T-helper 9 cell (primary cell): ENCODE measurements around the gene SYNE2.
"Not testable (repeated sequence)": the region's sequence is repeated elsewhere in the genome, so short reads cannot be mapped to it uniquely, and the experiment has no call there.

Source experiments
- DNase-seq: peaks from one replicate; pipeline ENCODE4 v3.0.0-alpha.2; 2020

The SYNE2 gene

GRCh38 chr14:64126548-64126947, 273.7 kb downstream of the SYNE2 start:
- no peak for DNase-seq

- no peak for DNase-seq
Measured at GRCh38 chr14:64137657-64138290, 285.0 kb downstream of the SYNE2 start.

- no peak for DNase-seq
Measured at GRCh38 chr14:64147126-64147790, 294.5 kb downstream of the SYNE2 start.

GRCh38 chr14:64149921-64150320, 297.1 kb downstream of the SYNE2 start:
- no peak for DNase-seq

- no peak for DNase-seq
Measured at GRCh38 chr14:64158608-64159007, 305.8 kb downstream of the SYNE2 start.

GRCh38 chr14:64159588-64159987, 306.8 kb downstream of the SYNE2 start:
- DNase-seq, result no peak

GRCh38 chr14:64170181-64170580, 317.4 kb downstream of the SYNE2 start:
- no peak for DNase-seq

- no peak for DNase-seq
Measured at GRCh38 chr14:64174922-64175782, 322.3 kb downstream of the SYNE2 start.

- no peak for DNase-seq
Measured at GRCh38 chr14:64176330-64176729, 323.5 kb downstream of the SYNE2 start.

GRCh38 chr14:64178814-64179213, 326.0 kb downstream of the SYNE2 start:
- DNase-seq, result no peak

- DNase-seq, result not testable (repeated sequence)
Measured at GRCh38 chr14:64182908-64183307, 330.1 kb downstream of the SYNE2 start.

GRCh38 chr14:64184103-64184729, 331.4 kb downstream of the SYNE2 start:
- DNase-seq, result no peak

GRCh38 chr14:64185184-64185583, 332.4 kb downstream of the SYNE2 start:
- no peak for DNase-seq

- no peak for DNase-seq
Measured at GRCh38 chr14:64186231-64187129, 333.7 kb downstream of the SYNE2 start.

- DNase-seq, result no peak
Measured at GRCh38 chr14:64187331-64187730, 334.5 kb downstream of the SYNE2 start.

GRCh38 chr14:64190974-64191502, 338.2 kb downstream of the SYNE2 start:
- DNase-seq, result no peak

- no peak for DNase-seq
Measured at GRCh38 chr14:64191756-64192155, 339.0 kb downstream of the SYNE2 start.

GRCh38 chr14:64193821-64194220, 341.0 kb downstream of the SYNE2 start:
- DNase-seq, result no peak

GRCh38 chr14:64194404-64194803, 341.6 kb downstream of the SYNE2 start:
- no peak for DNase-seq

GRCh38 chr14:64195199-64195598, 342.4 kb downstream of the SYNE2 start:
- DNase-seq, result no peak

- DNase-seq, result no peak
Measured at GRCh38 chr14:64196056-64196455, 343.3 kb downstream of the SYNE2 start.
